Tibial nerve (tissue), 3 donors: ENCODE data around the gene BAIAP2L2.

ENCODE experiments used
- CTCF ChIP-seq, 5 experiments: fragments of 200-600 bp in 3 of 5; fragments of 450-650 bp in 2 of 5; sonication (generic) in 3 of 5; IDR thresholded peaks; one replicate each; pipeline ENCODE4 v1.5.1; 2016 to 2019; ENCODE audit warnings: antibody characterized with exemption in 5 of 5, mild to moderate bottlenecking in 3 of 5, moderate library complexity in 2 of 5
- POLR2A ChIP-seq, 2 donors: fragments of 450-650 bp; IDR thresholded peaks; one replicate each; pipeline ENCODE4 v1.6.1; 2017; ENCODE audit warnings: antibody characterized with exemption in 2 of 2, mild to moderate bottlenecking in 2 of 2, moderate library complexity in 2 of 2

GRCh38 chr22:38106814-38107578, 3.5 kb downstream of the BAIAP2L2 start:
- TF ChIP-seq CTCF (IDR thresholded peaks at IDR 0.05) (no peak), POLR2A (IDR thresholded peaks at IDR 0.05) (no peak)
